T-helper 2 cell treated with Interferon-gamma antibody and Interleukin-4, amounts not matched to agents 100 ng/mL and 5 ng/mL, for 36 hours (primary cell): ENCODE measurements around the gene RNF112. TPM values are rescaled to one million over a fixed set of nuclear protein-coding genes. Genes with fewer than 3 reads are reported as not detected.
"Not testable (repeated sequence)": the region's sequence is repeated elsewhere in the genome, so short reads cannot be mapped to it uniquely, and the experiment has no call there.

ENCODE experiments used
- intact Hi-C: fragments of 100-400 bp; cut with micrococcal nuclease; formaldehyde crosslinking; loops from one replicate; pipeline ENCODE4 v1.15.1; 2023
- total RNA-seq: library from RNA; stranded (reverse); gene quantifications from 2 replicates; pipeline ENCODE4 v1.2.3, GENCODE V29; 2022

Gene RNF112
- total RNA-seq, 1 donor from 2014 or later = 0.27 TPM

- intact Hi-C loops = no loop called here
Measured at GRCh38 chr17:19409509-19409908, 1.5 kb upstream of the RNF112 start.

GRCh38 chr17:19410091-19410490 is 941 bp upstream of the RNF112 start:
- intact Hi-C loops = no loop called here

GRCh38 chr17:19411631-19412030 is 599 bp downstream of the RNF112 start:
- intact Hi-C loops = no loop called here

- intact Hi-C loops = no loop called here
Measured at GRCh38 chr17:19412510-19412909, 1.5 kb downstream of the RNF112 start.

GRCh38 chr17:19412984-19413383 is 2.0 kb downstream of the RNF112 start:
- intact Hi-C loops = no loop called here

- intact Hi-C loops = no loop called here
Measured at GRCh38 chr17:19413761-19414160, 2.7 kb downstream of the RNF112 start.

GRCh38 chr17:19414396-19415280 is 3.6 kb downstream of the RNF112 start:
- intact Hi-C loops = no loop called here

- intact Hi-C loops = no loop called here
Measured at GRCh38 chr17:19415311-19415710, 4.3 kb downstream of the RNF112 start.

GRCh38 chr17:19415806-19416775 is 5.1 kb downstream of the RNF112 start:
- intact Hi-C loops = no loop called here

GRCh38 chr17:19417611-19418010 is 6.6 kb downstream of the RNF112 start:
- intact Hi-C loops = no loop called here

- intact Hi-C loops = no loop called here
Measured at GRCh38 chr17:19418251-19418992, 7.4 kb downstream of the RNF112 start.

GRCh38 chr17:19421219-19421618 is 10.2 kb downstream of the RNF112 start:
- intact Hi-C loops = no loop called here

- intact Hi-C loops = no loop called here
Measured at GRCh38 chr17:19421926-19422325, 10.9 kb downstream of the RNF112 start.

GRCh38 chr17:19424934-19425868 is 14.2 kb downstream of the RNF112 start:
- intact Hi-C loops = no loop called here

- intact Hi-C loops = no loop called here
Measured at GRCh38 chr17:19426631-19427030, 15.6 kb downstream of the RNF112 start.

GRCh38 chr17:19431691-19432090 is 20.7 kb downstream of the RNF112 start:
- intact Hi-C loops = no loop called here

- intact Hi-C loops = no loop called here
Measured at GRCh38 chr17:19433255-19433654, 22.2 kb downstream of the RNF112 start.

- intact Hi-C loops = no loop called here
Measured at GRCh38 chr17:19433727-19434340, 22.8 kb downstream of the RNF112 start.

GRCh38 chr17:19440421-19440820 is 29.4 kb downstream of the RNF112 start:
- intact Hi-C loops = no loop called here

- intact Hi-C loops = not testable (repeated sequence)
Measured at GRCh38 chr17:19441288-19441687, 30.3 kb downstream of the RNF112 start.
